Measurements from ENCODE around the gene SLC12A4.
"Not testable (repeated sequence)": the region's sequence is repeated elsewhere in the genome, so short reads cannot be mapped to it uniquely, and the experiment has no call there.

SLC12A4 gene

DNA sequence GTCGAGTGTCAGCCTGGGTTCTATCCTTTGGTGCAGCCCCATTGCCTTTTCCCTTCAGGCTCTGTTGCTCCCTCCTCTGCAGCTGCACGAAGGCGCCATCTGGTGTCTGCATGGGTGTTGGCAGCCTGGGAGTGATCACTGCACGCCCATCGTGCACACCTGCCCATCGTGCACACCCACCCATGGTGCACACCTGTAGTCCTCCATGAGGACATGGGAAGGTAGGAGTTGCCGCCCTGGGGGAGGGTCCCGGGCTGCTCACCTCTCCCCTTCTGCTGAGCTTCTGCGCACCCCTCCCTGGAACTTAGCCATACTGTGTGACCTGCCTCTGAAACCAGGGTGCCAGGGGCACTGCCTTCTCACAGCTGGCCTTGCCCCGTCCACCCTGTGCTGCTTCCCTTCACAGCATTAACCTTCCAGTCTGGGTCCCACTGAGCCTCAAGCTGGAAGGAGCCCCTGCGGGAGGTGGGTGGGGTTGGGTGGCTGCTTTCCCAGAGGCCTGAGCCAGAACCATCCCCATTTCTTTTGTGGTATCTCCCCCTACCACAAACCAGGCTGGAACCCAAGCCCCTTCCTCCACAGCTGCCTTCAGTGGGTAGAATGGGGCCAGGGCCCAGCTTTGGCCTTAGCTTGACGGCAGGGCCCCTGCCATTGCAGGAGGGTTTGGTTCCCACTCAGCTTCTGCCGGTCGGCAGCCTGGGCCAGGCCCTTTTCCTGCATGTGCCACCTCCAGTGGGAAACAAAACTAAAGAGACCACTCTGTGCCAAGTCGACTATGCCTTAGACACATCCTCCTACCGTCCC, 39.7 kb downstream of the SLC12A4 start:
- H3K4me3 ChIP-seq (ENCODE audit: low read depth, low read length): no peak overlapping the region

DNA sequence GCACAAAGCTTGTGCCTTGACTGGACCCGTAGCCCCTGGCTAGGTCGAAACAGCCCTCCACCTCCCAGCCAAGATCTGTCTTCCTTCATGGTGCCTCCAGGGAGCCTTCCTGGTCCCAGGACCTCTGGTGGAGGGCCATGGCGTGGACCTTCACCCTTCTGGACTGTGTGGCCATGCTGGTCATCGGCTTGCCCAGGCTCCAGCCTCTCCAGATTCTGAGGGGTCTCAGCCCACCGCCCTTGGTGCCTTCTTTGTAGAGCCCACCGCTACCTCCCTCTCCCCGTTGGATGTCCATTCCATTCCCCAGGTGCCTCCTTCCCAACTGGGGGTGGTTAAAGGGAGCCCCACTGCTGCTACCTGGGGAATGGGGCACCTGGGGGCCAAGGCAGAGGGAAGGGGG, 40.3 kb downstream of the SLC12A4 start:
- H3K4me3 ChIP-seq (ENCODE audit: low read depth, low read length): no peak overlapping the region

DNA sequence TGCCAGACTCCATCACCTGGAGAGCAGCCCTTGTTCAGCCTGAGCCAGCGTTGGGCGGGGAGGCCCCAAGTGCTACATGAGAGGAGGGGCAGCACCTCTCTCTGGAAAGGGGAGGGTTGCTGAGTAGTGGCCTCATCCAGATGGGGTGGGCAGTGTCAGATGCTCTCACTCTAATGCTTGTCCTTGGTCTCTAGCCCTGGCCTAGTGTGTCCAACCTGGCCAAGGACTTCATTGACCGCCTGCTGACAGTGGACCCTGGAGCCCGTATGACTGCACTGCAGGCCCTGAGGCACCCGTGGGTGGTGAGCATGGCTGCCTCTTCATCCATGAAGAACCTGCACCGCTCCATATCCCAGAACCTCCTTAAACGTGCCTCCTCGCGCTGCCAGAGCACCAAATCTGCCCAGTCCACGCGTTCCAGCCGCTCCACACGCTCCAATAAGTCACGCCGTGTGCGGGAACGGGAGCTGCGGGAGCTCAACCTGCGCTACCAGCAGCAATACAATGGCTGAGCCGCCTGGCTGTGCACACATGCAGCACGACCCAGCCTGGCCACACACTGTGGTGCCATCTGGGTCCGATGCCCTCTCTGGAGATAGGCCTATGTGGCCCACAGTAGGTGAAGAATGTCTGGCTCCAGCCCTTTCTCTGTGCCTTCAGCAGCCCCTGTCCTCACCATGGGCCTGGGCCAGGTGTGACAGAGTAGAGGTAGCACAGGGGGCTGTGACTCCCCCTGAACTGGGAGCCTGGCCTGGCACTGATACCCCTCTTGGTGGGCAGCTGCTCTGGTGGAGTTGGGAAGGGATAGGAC, 41.1 kb downstream of the SLC12A4 start:
- H3K4me3 ChIP-seq (ENCODE audit: low read depth, low read length): no peak overlapping the region

DNA sequence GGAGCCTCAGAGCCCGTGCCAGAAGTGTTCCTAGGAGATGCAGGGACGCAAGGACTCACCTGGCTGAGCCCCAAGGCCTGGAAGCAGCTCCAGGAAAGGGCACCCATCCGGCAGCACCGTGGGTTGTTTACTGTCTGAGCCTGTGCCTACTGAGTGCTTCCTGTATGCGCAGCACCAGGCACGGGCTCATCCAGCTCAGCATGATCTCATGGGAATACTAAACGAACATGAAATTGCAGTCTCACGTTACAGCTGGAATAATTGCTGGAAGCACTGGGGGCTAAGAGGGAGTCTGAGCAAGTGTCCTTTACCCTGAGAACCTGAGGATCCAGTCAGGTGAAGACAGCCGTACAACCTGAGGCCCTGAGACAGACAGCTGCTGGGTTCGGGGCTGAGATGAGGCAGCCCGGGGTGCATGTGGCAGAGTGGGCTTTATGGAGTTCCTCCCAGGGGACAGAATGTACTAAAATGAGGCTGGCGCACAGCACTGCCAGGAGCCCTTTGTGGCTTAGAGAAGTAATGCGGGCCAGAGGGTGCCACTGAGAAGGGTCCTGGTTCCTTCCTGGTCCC, 42.2 kb downstream of the SLC12A4 start:
- no peak overlapping the region for H3K4me3 ChIP-seq (ENCODE audit: low read depth, low read length)

DNA sequence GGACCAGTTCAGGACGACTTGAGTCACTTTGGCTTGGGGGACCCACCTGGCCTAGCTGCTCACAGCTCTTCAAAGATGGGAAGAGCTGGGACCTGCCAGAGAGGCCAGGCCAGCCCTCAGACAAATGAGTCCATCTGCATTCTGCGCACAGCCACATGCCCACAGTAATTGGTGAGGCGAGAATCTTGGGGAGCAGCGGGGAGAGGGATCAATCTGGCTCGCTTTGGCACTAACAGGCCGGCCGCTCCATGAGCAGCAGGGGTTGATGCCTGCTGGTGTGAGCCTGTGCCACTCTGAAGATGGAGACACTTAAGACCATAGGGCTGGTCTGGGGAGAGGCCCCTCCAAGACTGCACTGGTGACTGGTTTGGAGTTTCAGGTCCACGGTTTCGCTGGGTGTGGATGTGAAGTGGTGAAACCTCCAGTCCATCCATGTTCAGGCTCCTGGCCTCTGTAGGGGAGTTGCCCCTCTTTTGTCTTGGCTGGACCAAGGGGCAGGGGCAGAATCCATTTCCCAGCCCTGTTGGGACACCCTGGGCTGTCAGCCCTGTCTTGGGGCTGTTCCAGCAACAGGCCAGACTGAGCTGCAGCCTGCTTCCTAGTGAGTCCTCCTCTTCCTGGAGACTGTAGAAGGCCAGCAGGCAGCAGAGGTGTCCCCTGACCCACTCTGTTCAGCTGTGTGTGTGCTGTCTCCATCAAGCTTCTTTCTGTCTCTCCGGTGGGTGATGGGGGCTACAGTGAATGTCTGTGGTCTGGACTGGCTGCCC, 44.1 kb downstream of the SLC12A4 start:
- no peak overlapping the region for H3K4me3 ChIP-seq (ENCODE audit: low read depth, low read length)

DNA sequence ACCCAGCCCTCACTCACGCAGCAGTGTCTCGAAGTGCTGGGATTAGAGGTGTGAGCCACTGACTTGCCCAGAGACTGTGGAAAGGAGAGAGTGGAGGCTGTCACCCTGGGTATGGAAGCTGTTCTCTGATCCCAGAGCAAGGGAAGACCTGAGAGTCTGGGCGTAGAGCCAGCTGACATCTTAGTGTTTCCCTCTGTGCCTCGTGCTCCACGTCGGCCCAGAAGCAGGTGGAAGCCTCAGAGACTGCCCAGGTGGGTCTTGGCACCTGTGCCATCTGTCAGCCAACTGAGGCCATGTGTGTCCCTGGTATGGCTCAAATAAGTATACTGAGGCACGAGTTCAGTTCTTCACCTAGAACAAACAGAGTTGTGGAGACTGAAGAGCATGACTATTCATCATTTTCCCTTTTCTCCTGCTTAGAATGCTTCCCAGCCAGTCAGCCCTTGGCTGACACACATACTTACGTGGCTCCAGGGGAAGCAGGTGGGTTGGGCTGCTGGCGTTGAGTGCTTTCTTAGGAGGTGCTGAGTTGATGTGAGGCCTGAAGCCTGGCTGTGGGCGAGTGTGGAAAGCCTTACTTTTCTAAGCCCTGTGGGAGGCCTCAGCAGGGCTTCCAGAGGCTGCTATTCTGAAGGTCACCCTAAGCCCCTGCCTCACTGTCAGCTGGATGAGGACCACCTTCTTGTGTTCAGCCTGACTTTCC, 44.9 kb downstream of the SLC12A4 start:
- H3K4me3 ChIP-seq (ENCODE audit: low read depth, low read length): no peak overlapping the region

DNA sequence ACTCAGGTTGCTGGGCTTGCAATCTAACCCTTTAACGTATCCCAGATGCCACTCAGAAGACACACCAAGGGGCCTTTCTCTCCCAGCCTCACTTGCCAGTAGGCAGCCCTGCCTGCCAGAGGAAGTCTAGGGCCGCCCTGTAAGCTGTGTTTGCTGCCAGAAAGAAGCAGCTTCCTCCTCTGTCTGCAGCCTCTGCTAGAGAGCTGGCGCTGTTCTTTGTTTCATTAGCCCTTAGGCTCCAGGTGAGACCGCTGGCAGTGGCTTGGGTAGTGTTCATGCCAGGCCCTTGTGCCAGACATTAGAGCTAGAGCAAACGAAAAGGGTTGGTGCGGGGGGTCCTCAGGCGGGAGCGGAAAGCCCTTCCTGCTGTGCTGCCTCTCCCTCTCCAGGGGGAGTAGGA, 45.7 kb downstream of the SLC12A4 start:
- no peak overlapping the region for H3K4me3 ChIP-seq (ENCODE audit: low read depth, low read length)

DNA sequence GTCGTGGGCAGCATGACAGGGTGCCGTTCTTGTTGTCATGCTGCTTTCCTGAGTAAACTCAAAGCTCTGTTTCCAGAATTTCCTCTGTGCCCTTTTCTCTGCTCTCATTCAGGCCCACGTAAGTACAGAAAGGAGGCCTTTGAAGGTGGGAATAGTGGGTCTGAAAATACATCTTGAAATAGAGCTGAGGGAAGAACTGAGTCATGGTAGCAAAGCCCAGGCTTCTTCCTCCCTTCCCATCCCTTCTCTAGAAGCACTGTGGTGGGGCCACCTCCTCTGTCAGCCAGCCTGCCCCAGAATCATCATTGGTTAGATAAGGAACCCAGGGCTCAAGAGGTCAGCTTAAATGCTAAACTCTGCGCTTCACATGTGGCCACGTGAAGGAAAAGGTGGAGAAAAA, 46.2 kb downstream of the SLC12A4 start:
- no peak overlapping the region for H3K4me3 ChIP-seq (ENCODE audit: low read depth, low read length)

DNA sequence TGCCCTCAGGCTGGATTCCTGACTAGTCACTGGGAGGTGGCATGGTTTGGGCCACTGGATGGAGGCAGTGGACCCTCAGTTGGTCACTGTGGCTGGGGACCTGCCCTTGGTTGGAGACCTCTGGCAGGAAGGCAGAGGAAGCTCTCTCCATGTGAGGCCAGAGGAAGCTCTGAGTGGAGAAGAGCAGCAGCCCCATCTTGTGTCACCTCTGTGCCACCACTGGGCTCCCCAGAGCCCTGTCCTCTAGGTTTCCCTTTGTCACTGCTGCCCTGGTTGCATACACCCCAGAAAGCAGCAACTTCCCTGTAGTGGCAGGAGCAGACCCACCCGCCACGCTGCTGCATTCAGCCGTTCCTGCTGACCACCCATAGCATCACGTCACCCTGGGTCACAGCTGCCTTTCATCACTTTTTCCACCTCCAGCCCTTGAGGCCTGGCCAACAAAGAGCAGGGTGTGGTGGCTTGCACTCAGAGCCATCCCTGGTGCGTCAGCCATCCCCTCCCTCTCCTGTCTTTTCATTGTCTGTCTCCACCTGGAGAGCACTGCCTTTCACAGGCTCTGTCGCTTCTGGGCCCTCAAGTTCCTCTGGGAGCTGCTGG, 48.7 kb downstream of the SLC12A4 start:
- no peak overlapping the region for H3K4me3 ChIP-seq (ENCODE audit: low read depth, low read length)

DNA sequence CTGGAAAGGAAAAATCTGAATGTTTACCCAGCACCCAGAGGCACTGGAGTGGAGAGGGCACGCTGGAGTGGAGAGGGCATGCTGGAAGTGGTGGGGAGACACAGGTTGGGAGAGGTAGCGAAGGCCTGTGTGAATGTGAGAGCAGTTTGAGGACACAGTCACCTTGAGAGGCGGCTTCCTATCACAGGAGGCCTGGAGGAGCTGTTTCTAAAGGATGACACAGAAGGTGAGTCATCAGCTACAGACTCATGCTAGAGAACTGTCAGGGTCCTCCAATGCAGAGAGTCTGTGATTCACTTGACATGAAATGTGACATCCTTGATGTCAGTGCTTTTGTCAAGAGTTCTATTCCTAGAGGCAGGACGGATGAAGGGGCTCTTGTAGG, 50.6 kb downstream of the SLC12A4 start:
- H3K4me3 ChIP-seq (ENCODE audit: low read depth, low read length): no peak overlapping the region

DNA sequence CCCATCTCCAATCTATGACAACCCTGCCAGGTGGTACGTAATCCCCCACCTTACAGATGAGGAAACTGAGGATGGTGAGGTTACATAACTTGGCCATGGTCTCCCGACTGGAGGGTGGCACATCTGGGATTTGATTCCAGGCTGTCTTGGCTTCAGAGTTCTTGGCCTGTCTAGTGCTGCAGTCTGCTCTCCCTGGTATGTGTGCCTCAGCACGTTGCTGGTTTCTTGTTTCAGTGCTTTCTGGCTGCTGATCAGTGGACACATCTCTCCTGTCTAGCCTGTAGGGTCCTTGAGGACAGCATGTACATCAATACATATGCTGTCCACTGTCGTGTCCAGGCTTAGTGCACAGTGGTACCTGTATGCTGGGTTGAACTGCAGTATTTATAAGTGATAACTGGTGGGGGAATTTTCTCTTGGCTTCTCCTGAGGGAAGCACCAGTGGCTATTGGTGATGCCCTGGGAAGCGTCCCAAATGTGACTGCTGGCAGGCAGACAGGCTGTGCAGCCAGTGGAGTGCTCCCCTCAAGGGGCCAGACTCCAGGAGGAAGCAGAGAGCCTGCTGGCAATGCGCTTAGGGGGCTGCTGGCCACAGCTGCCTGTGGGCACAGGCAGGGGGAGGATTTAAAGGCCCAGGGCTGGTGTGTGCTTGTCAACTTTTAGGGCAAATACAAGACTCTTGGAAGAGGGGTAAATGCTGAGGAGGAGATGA, 51.1 kb downstream of the SLC12A4 start:
- H3K4me3 ChIP-seq (ENCODE audit: low read depth, low read length): no peak overlapping the region

DNA sequence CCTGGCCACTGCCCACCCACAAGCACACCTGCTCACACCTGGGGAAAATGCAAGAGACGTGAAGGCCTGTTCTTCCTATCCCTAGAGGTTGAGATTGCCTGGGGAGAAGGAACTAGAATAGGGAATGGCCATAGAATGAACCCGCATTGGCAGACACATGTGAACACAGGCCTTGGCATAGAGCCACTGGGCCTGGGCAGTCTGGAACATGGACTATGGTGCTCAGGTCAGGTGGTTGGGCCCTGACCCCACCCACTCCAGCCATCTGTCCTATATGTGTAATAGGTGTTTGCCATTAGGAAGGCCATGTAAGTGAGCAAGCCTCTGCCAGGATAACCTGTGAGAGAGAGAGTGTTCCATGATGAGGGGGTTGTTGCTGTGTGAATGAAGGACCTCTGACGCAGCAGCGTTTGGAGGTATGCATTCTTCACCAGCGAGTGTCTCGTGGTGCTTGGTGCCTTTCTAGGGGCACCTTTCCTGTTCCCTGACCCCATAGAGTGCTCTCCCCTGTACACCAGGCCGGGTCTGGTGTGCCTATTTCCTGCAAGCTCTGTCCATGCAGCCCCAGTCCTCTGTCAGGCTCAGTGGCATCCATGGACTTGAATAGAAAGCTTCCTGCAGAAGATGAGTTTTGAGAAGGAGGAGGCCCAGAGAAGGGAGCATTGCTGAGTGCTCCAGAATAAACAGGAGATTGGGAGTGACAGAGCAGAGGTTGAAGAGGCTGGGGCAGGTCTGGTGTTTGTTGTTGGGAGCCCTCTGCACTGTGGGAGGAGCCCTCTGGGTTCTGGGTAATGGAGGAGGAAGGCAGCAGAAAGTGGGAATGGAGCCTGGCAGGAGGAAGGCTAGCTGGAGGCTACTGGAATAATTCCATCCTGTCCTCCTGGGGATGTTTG, 52.4 kb downstream of the SLC12A4 start:
- no peak overlapping the region for H3K4me3 ChIP-seq (ENCODE audit: low read depth, low read length)

DNA sequence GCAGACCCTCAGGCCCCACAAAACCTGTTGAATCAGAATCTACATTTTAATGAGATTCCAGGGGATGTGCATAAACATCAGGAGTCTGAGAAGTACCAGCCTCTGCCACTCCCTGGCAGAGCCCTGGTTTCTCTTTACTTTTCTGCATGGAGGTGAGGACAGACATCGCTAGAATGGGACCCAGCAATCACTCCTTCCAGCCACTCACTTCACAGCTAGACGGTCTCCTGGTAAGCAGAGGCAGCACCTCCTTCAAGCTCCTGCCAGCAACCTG, 53.0 kb downstream of the SLC12A4 start:
- not testable (repeated sequence) for H3K4me3 ChIP-seq (ENCODE audit: low read depth, low read length)

DNA sequence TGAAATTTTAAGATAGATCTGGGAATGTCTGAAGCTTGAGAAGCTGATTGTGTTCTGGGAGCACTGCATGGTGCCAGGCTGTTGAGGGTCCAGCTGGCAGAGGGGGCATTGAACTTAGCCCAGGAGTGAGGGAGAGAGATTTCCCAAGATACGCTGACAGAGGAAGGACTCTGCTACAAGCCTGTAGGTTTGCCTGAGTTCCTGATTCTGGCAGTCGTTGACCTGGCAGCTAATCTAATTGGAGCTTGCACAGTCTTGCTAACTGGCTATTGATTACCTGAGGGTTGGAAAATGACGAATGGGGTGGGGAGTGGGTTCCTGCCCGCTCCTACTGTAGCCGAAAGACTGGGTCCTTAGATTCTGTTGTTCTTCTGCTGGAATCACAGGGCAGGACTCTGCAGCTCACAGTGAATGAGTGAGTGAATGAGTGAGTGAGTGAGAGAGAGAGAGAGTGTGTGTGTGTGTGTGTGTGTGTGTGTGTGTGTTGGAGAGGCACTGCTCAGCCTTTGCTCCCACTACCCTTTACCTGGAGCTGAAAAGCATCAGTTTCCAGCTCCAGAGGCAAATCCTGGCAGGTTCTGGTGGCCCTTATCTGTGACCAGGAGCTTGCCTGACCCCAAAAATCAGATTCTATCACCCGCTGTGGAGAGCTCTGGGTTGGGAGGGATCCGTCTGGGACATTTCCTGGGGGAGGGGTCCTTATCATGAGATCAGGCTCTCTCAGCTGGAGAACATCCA, 53.5 kb downstream of the SLC12A4 start:
- H3K4me3 ChIP-seq (ENCODE audit: low read depth, low read length): no peak overlapping the region

DNA sequence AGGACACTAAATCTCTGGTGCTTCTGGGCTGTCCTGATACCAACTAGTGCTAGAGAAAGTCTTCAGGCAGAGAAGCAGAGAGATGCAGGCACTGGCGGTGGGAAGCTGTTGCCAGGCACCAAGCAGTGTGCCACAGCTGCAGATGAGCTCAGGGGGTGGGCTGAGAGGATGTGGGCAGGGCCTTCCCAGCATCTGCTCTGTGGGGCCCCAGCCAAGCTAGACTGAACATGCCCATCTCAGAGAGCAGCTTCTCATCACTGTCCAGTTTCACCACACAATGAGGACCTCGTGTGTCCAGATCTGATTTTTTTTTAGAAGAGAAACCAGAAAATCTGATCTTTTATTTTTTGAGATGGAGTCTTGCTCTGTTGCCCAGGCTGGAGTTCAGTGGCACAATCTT, 58.3 kb downstream of the SLC12A4 start:
- no peak overlapping the region for H3K4me3 ChIP-seq (ENCODE audit: low read depth, low read length)

DNA sequence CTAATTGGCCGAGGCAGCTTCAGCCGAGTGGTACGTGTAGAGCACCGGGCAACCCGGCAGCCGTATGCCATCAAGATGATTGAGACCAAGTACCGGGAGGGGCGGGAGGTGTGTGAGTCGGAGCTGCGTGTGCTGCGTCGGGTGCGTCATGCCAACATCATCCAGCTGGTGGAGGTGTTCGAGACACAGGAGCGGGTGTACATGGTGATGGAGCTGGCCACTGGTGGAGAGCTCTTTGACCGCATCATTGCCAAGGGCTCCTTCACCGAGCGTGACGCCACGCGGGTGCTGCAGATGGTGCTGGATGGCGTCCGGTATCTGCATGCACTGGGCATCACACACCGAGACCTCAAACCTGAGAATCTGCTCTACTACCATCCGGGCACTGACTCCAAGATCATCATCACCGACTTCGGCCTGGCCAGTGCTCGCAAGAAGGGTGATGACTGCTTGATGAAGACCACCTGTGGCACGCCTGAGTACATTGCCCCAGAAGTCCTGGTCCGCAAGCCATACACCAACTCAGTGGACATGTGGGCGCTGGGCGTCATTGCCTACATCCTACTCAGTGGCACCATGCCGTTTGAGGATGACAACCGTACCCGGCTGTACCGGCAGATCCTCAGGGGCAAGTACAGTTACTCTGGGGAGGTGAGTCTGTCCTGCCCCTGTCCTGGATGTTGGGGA, 59.2 kb downstream of the SLC12A4 start:
- no peak overlapping the region for H3K4me3 ChIP-seq (ENCODE audit: low read depth, low read length)

DNA sequence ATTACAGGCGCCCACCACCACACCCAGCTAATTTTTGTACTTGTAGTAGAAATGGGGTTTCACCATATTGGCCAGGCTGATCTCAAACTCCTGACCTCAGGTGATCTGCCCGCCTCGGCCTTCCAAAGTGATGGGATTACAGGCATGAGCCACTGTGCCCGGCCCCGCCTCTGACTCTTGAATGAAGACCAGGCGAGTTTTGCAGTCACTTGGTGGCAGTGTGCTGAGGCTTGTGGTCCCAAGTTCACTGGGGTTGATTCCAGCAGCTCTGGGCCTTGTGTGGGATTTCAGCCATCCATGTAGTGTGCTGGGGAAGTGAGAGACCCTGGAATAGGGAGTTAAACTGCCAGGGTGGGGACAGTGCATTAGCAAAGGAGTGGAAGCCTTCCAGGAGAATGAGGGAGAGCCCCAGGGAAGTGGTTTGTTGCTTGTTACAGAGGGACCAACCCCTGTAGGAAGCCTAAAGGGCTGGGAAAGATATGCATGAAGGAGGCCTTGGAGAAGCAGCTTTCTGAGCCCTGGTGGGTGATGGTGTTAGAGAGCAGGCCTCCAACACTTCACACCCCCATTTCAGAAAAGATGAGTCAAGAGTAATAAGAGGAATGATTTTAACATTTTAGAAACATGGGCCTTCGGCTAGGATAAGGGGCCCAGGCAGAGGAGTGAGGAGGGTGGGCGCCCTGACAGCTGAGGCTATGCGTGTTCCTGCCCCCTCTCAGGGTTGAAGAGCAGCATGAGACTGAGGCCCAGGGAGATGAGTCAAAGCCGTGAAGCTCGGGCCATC, 60.8 kb downstream of the SLC12A4 start:
- no peak overlapping the region for H3K4me3 ChIP-seq (ENCODE audit: low read depth, low read length)

Measured in iPS-11a (cell line).